Nephron (organoid): ENCODE measurements around the gene GLI1.
A peak's percentile ranks its signal among the peaks of the same experiment; 100 is the strongest.
"Not testable (repeated sequence)": the region's sequence is repeated elsewhere in the genome, so short reads cannot be mapped to it uniquely, and the experiment has no call there.

Source experiments
- H3K27ac Mint-ChIP-seq, 3 experiments: 2 replicates each; pipeline ENCODE4 v1.8.0; 2020; ENCODE audit warnings: mixed read lengths in 3 of 3, mild to moderate bottlenecking in 2 of 3, moderate library complexity in 1 of 3
- H3K27me3 Mint-ChIP-seq: 2 replicates; pipeline ENCODE4 v1.8.0; 2021; ENCODE audit warnings: low read depth, mild to moderate bottlenecking, moderate library complexity, mixed read lengths
- H3K36me3 Mint-ChIP-seq: 2 replicates; pipeline ENCODE4 v1.8.0; 2020; ENCODE audit warnings: low read depth, mixed read lengths
- H3K4me1 Mint-ChIP-seq: 2 replicates; pipeline ENCODE4 v1.8.0; 2020; ENCODE audit warnings: mixed read lengths
- H3K4me3 Mint-ChIP-seq, 3 experiments: 2 replicates each; pipeline ENCODE4 v1.8.0; 2020; ENCODE audit warnings: mild to moderate bottlenecking in 3 of 3, mixed read lengths in 3 of 3, moderate library complexity in 2 of 3
- H3K9me3 Mint-ChIP-seq: 2 replicates; pipeline ENCODE4 v1.8.0; 2020; ENCODE audit warnings: mixed read lengths
- CTCF ChIP-seq, 3 experiments: fragments of 200-600 bp; sonication (generic); IDR thresholded peaks; one replicate each; pipeline ENCODE4 v1.5.0; 2021; ENCODE audit warnings: antibody characterized with exemption in 3 of 3; ENCODE audit not compliant: unreplicated experiment in 3 of 3

Gene GLI1

DNA sequence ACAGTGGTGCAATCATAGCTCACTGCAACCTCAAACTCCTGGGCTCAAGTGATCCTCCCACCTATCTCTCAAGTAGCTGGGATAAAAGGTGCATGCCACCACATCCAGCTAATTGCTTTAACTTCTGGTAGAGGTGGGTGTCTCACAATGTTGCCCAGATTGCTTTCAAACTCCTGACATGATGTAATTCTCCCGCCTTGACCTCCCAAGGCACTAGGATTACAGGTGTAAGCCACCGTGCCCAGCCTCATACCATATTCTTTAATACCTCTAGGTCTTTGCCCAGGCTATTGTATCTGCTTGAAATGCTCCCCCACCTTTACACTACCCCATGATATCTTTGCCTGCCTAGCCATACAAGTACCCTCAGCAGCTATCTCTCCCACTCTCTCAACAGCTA is 40.1 kb upstream of the GLI1 start:
- no peak for TF ChIP-seq CTCF (IDR thresholded peaks at IDR 0.05; ENCODE audit: unreplicated experiment in 3 of 3)
- Mint-ChIP-seq H3K27ac (no peak overlapping the region), H3K27me3 (no peaks in the 10 kb centered on the region), H3K36me3 (peaks cover 27% of the 10 kb centered on the region), H3K9me3 (no peaks in the 10 kb centered on the region), H3K4me3 (no peak overlapping the region), H3K4me1 (peaks cover 19% of the 10 kb centered on the region)

DNA sequence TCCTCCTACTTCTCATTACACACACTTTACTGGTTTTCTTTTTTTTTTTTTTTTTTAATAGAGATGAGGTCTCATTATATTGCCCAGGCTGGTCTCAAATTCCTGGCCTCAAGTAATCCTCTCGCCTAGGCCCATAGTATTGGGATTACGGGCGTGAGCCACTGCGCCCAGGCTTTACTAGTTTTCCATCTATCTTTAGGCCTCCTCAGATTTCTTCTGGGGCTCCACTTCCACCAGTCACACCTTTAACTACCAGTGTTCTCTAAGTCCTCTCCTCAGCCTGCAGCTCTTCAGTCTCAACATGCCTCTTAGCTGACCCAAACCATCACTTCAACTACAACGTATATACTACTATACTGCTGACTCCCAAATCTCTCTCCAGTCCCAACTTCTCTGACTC is 39.1 kb upstream of the GLI1 start:
- Mint-ChIP-seq H3K4me3 (no peak overlapping the region), H3K9me3 (no peaks in the 10 kb centered on the region), H3K27ac (no peak overlapping the region), H3K4me1 (peaks cover 11% of the 10 kb centered on the region), H3K36me3 (peaks cover 33% of the 10 kb centered on the region), H3K27me3 (no peaks in the 10 kb centered on the region)
- no peak for TF ChIP-seq CTCF (IDR thresholded peaks at IDR 0.05; ENCODE audit: unreplicated experiment in 3 of 3)

- H3K27ac Mint-ChIP-seq = peak overlapping the region in 1 of 3 experiments; percentile 77
- peaks cover 33% of the 10 kb centered on the region for H3K4me1 Mint-ChIP-seq
- H3K27me3 Mint-ChIP-seq, H3K9me3 Mint-ChIP-seq: not testable (repeated sequence)
- H3K4me3 Mint-ChIP-seq = peak overlapping the region in 1 of 3 experiments; percentile 56
- H3K36me3 Mint-ChIP-seq = peaks cover 36% of the 10 kb centered on the region
Measured at GRCh38 chr12:57426948-57427347, 32.6 kb upstream of the GLI1 start.

GRCh38 chr12:57428965-57429364 is 30.6 kb upstream of the GLI1 start:
- Mint-ChIP-seq H3K27me3 (no peaks in the 10 kb centered on the region), H3K4me1 (peaks cover 33% of the 10 kb centered on the region), H3K4me3 (peak overlapping the region; percentile 98 to 100 (median 99)), H3K36me3 (peaks cover 21% of the 10 kb centered on the region), H3K9me3 (no peaks in the 10 kb centered on the region), H3K27ac (peak overlapping the region; percentile 99 to 100 (median 100))
- TF ChIP-seq CTCF (IDR thresholded peaks at IDR 0.05; ENCODE audit: unreplicated experiment in 3 of 3) = no peak

- peak overlapping the region; percentile 98 to 100 (median 99) for H3K4me3 Mint-ChIP-seq
- peak overlapping the region; percentile 99 to 100 (median 100) for H3K27ac Mint-ChIP-seq
- TF ChIP-seq CTCF (IDR thresholded peaks at IDR 0.05; ENCODE audit: unreplicated experiment in 3 of 3) = no peak
- H3K4me1 Mint-ChIP-seq = peaks cover 38% of the 10 kb centered on the region
- H3K36me3 Mint-ChIP-seq = peaks cover 16% of the 10 kb centered on the region
- H3K27me3 Mint-ChIP-seq = no peaks in the 10 kb centered on the region
- no peaks in the 10 kb centered on the region for H3K9me3 Mint-ChIP-seq
Measured at GRCh38 chr12:57429473-57430111, 30.0 kb upstream of the GLI1 start.

DNA sequence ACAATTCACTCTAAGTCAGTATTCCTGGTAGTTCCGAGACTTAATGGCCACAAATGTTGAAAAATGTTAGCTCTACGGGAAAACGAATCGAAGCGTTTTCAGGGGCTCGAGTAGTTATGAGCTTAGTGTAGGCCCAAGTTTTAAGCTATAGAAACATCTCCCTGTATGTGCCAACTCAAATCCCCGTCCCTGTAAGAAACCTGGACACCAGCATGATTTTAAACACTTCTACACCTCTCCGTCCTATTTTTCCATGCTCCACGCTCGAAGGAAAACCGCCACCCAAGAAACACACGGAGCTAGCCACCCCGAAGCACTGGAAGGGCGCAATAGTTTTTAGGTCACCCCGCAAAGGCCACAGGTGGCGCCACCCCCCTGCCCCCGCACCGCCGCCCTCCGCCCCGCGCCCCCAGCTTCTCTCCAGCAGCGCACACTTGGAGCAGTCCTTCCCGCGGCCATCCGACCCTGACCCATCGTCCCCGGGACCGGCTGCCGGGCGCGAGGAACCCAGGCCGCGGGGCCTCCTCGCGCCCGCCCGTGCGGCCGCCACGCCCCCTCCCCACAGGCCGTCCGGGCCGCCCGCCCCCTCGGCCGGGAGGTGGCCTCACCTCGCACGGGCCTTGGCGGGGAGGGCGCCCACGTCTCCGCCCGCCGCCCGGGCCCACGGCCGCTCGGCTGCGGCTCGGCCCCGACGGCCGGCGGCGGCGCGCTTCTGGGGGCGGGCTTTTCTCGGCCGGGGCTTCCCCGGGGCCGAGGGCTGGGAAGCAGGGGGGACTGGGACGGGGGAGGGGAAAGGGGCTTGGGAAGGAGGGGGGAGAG is 29.3 kb upstream of the GLI1 start:
- peaks cover 43% of the 10 kb centered on the region for H3K4me1 Mint-ChIP-seq
- no peak for TF ChIP-seq CTCF (IDR thresholded peaks at IDR 0.05; ENCODE audit: unreplicated experiment in 3 of 3)
- H3K27me3 Mint-ChIP-seq = no peaks in the 10 kb centered on the region
- H3K36me3 Mint-ChIP-seq = peaks cover 13% of the 10 kb centered on the region
- peak overlapping the region; percentile 99 to 100 (median 100) for H3K27ac Mint-ChIP-seq
- H3K4me3 Mint-ChIP-seq = peak overlapping the region; percentile 98 to 100 (median 99)
- H3K9me3 Mint-ChIP-seq = no peaks in the 10 kb centered on the region
